Measurements from ENCODE around the gene TEDC1.

The TEDC1 gene

DNA sequence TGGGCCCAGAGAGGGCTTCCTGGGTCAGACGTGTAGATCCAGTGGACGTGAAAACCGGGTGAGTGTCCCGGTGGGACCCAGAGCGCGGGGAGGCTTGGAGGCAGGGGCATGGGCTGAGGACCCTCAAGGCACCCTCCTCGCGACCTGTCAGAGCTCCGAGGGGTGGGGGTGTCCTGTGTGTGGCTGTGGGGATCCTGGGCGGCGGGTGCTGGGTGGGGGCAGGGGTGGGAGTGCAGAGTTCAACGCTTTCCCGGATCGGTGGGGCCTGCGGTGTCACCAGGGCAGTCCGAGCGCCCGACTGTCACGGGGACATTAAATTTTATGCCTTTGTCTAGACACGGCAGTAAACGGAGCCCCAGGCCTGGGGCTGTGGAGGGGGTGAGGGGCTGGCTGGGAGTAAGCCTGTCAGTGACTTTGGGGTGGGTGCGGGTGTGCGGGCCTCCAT, 36.4 kb downstream of the TEDC1 start:
- no peak for DNase-seq

DNA sequence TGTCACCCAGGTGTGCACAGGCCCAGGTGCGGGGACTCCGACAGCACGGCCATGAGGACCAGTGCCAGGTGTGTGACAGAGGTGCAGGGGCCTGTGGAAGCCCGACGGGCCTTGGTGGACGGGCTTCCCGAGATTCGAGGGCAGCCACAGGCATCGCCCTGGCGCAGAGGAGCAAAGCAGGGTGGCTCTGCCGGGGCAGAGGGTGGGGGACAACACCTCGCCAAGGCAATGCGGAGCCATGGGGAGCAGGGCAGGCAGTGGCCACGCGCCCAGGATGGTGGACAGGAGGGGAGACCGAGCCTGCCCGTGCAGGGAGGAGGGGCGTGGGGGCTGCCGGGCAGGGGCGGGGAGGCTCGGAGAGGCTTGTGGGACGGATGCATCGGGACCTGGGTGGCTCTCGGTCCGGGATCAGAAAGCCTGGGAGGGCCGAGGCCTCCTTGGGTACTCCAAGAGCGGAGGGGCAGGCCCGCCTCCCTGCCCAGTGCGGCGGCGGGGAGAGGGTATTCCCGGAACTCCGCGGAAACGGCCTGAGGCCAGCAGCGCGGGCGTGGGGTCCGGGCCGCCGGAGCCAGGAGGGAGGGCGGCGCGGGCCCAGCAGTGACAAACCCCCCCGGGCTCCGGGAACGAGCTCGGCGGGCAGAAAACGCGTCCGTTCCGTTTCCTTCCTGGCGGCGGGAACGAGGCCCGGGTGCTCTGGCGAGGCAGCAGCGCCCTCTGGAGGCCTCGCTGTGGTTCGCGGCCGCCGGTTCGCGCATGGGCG, 37.0 kb downstream of the TEDC1 start:
- DNase-seq: peak; percentile 61 to 87

DNA sequence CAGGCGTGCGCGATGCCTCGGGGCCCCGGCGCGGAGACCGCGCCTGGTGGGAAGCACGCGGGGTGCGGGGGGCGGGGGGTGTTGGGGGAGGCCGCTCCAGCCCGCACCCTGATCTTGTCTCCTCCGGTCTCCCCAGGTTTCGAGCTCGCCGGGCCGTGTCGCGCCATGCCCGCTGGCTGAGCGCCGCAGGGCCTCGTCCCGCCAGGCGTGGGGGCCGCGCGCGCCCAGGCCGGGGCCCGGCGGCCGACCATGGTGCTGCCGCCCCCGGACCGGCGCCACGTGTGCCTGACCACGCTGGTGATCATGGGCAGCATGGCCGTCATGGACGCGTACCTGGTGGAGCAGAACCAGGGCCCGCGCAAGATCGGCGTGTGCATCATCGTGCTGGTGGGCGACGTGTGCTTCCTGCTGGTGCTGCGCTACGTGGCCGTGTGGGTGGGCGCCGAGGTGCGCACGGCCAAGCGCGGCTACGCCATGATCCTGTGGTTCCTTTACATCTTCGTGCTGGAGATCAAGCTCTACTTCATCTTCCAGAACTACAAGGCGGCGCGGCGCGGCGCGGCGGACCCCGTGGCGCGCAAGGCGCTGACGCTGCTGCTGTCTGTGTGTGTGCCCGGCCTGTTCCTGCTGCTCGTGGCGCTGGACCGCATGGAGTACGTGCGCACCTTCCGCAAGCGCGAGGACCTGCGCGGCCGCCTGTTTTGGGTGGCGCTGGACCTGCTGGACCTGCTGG, 37.7 kb downstream of the TEDC1 start:
- no peak for DNase-seq

DNA sequence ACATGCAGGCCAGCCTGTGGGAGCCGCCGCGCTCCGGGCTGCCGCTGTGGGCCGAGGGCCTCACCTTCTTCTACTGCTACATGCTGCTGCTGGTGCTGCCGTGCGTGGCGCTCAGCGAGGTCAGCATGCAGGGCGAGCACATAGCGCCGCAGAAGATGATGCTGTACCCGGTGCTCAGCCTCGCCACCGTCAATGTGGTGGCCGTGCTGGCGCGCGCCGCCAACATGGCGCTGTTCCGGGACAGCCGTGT, 38.2 kb downstream of the TEDC1 start:
- DNase-seq: no peak

- no peak for DNase-seq
Observed at GRCh38 chr14:105529569-105530284, 38.7 kb downstream of the TEDC1 start.

GRCh38 chr14:105530285-105531087, 39.4 kb downstream of the TEDC1 start:
- no peak for DNase-seq

GRCh38 chr14:105531088-105531893, 40.2 kb downstream of the TEDC1 start:
- no peak for DNase-seq

DNA sequence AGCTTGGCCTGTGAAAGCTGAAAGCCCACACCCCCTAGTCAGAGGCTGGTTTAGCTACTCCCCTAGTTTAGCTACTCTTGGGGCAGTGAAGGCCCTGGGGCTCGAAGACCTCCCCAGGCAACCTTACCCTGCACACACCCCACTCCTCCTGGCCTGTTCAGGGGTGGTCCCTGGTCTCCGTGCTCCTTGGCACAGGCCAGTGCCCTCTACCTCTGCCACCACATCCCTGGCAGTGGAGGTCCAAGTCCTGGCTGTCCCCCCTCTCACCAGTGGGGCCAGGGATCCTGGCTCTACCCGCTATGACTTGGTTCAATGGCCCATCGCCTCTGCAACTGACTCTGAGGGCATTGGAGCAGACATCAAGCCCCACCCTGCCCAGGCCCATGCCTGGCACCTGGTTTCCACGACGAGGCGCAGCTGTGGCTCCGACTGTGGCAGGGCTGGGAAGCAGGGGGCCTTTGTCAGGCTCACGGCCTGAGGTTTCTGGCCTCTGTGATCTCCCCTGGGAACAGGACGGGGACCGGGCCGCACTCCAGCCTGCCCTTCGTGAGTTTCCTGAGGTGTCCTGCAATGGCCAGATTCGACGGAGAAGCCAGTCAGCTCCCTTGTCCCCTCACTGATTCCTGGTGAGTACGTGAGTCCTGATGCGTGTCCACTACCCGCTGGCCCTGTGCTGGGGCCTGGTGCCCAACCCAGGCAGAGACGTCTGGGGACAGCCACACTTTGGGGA, 41.0 kb downstream of the TEDC1 start:
- DNase-seq: no peak

GRCh38 chr14:105532735-105533141, 41.7 kb downstream of the TEDC1 start:
- peak in 1 of 2 experiments; percentile 18 for DNase-seq

DNA sequence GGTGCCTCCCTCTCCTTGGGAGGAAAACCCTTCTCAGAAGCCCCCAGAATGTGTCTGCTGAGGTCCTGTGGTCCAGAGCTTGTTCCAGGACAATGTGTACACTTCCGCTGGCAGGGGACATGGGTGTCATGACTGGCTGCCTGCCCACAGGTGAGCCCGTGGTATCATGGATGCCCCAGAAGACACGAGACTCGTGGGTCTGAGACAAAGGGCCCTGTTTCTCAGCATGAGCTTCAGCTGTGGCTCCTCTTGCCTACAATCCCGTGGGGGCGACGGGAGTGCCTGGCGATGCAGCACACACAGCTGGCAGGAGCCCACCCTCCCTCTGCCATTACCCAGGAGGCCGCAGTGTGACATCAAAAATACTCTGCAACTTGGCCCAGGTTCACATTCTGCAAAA, 42.3 kb downstream of the TEDC1 start:
- no peak for DNase-seq

DNA sequence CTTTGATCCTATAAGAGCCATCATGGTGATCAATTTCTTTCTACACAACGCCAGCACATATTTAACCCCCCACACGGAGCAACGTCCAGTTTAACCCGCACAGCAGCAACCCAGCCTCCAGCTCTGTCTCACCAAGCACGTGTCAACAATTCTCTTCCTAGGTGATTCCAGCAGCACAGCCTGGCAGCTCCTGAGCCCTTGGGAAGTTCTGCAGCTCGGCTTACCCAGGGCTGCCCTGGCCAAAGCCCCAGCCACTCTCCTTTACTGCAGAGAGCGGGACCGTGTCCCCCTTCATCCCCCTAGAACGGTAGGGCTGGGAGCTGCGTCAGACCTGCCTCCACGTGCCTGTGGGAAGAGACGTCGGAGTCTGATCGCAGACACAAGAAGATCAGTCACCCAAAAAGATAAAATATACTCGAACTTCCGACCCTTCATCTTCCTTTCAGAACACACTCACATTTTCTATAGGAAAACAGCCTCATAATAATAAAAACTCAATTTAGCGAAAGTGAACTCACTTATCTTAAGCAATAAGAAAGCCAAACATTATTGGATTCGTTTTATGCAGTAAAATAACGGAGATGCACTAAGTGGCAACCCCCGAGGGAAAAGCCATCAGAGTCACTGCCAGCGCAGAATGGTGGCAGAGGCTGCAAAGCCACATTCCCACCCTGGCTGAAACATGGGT, 42.9 kb downstream of the TEDC1 start:
- no peak for DNase-seq

DNA sequence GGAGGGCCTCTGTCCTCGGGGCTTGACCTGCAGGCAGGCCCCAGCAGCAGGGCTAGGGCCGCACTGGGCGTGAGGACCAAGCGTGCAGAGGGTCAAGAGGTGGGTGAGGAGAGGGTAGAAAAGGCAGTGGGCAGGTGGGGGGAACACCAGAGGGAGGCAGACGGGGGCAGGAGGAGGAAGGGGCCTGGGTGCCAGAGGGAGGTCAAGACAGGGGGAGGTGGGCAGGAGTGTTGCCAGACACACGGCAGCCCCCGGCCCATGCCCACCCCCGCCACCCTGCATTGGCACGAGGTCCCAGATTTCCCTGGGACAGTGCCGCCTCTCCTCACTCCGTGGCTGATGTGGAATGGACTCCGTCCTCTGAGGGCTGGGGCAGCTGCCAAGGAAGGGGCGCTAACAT, 43.5 kb downstream of the TEDC1 start:
- DNase-seq: no peak

- DNase-seq: no peak
Observed at GRCh38 chr14:105536051-105536450, 45.0 kb downstream of the TEDC1 start.

DNA sequence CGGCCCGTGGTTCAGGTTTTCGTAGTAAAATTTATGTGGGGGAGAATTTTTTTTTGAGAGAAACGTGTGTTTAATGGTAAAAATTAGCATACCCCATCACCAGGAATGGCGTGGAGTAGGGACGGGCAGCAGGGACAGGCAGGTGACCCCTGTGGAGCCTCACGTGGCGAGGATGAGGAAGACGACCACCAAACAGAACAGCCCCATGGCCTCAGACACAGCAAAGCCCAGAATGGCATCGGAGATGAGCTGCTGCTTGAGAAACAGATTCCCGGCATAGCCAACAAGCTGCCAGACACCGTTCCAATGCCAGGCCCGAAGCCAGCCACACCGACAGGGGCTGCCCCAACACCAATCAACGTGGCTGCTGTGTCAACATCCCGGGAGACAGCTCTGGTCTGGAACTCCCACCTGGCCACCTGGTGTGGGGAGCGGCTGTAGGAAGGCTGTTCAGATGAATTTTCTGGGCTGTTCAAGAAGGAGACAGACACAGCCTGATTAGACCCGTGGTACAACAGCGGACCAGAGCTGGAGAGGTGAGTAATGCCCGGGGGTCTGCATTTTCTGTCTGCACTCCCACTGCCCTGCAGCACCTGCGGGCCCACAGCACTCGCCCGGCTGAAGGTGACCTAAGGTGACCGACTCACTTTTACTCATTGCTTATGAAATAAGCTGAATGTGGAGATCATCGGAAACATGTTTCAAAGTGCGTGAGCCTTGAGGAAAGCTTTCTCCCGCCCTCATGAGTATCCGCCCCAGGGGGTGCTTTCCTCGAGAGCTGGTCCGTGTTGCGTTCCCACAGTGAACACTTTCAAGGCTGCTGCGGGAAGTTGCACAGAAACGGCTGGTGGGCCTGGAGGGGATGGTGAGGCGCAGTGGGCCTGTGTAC, 45.9 kb downstream of the TEDC1 start:
- no peak for DNase-seq

- DNase-seq: peak in 1 of 2 experiments; percentile 55
Observed at GRCh38 chr14:105537580-105538474, 46.8 kb downstream of the TEDC1 start.

GRCh38 chr14:105538481-105539049, 47.5 kb downstream of the TEDC1 start:
- DNase-seq: no peak

- no peak for DNase-seq
Observed at GRCh38 chr14:105540811-105541210, 49.8 kb downstream of the TEDC1 start.

- no peak for DNase-seq
Observed at GRCh38 chr14:105541218-105541875, 50.3 kb downstream of the TEDC1 start.
